Mononuclear cell (primary cell): Measurements from ENCODE around the gene VGLL1. TPM values are rescaled to one million over a fixed set of nuclear protein-coding genes. Genes with fewer than 3 reads are reported as not detected.

ENCODE experiments used
- H3K27me3 ChIP-seq: 2 replicates; pipeline ENCODE4 v1.6.0; 2011; ENCODE audit warnings: low read length, control low read depth; ENCODE audit not compliant: insufficient read depth
- H3K4me1 ChIP-seq: 2 replicates; pipeline ENCODE4 v1.5.1; 2011; ENCODE audit warnings: mild to moderate bottlenecking, low read length, control low read depth; ENCODE audit not compliant: insufficient read depth
- H3K4me3 ChIP-seq: 2 replicates; pipeline ENCODE4 v1.5.1; 2011; ENCODE audit warnings: mild to moderate bottlenecking, low read length, moderate library complexity
- H3K9me3 ChIP-seq: 2 replicates; pipeline ENCODE4 v1.5.1; 2011; ENCODE audit warnings: low read depth, mild to moderate bottlenecking, control low read depth, low read length
- total RNA-seq: library from RNA; depleted of rRNA; stranded (reverse); fragments of >200 nt; gene quantifications from one replicate; pipeline ENCODE4 v1.2.3, GENCODE V29; 2012

Gene VGLL1
- total RNA-seq, 1 donor, result not detected

DNA sequence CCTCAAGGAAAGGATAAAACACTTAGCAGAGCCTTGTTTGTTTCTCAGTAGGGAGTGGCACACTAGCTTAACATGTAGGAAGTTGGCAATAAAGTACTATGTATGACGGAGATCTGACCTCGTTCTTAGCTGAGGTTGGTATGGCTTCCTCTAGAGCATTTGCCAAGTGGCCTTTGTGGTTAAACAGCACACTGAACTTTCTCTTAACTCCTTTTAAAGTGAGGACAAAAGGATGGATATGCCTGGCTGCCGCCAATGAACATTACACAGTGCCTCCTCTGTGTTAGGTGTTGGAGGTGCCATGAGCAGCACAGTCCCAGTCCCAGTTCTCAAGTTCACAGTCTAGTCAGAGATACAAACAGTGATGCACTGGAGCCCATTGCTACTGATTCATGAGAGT lies 54.4 kb downstream of the VGLL1 start:
- Histone ChIP-seq H3K27me3 (no peaks in the 10 kb centered on the region), H3K9me3 (no peaks in the 10 kb centered on the region), H3K4me3 (no peak overlapping the region), H3K4me1 (peaks cover 22% of the 10 kb centered on the region)

DNA sequence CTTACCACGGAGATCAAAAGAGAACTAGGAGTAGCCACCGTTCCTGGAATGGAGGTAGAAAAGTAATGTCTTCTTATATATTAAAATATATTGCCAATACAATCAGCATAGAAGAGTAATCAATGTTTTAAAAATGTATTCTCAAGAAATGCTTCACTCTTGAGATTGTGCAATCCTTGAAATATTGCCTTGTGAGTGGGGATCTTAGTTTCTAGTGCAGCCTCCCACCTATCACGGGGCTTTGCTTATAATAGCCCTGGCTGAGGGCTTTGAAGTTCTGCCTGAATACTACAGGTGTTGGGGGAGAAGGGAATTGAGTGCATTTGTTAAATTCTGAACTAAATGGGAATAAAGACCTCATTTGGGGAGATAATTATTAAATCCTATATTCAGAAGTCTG lies 55.5 kb downstream of the VGLL1 start:
- no peaks in the 10 kb centered on the region for H3K9me3 ChIP-seq
- H3K4me1 ChIP-seq, result peaks cover 22% of the 10 kb centered on the region
- H3K27me3 ChIP-seq, result no peaks in the 10 kb centered on the region
- H3K4me3 ChIP-seq, result no peak overlapping the region

- Histone ChIP-seq H3K9me3 (no peaks in the 10 kb centered on the region), H3K4me1 (peaks cover 22% of the 10 kb centered on the region), H3K4me3 (no peak overlapping the region), H3K27me3 (no peaks in the 10 kb centered on the region)
Measured at GRCh38 chrX:136588036-136588435, 56.0 kb downstream of the VGLL1 start.

DNA sequence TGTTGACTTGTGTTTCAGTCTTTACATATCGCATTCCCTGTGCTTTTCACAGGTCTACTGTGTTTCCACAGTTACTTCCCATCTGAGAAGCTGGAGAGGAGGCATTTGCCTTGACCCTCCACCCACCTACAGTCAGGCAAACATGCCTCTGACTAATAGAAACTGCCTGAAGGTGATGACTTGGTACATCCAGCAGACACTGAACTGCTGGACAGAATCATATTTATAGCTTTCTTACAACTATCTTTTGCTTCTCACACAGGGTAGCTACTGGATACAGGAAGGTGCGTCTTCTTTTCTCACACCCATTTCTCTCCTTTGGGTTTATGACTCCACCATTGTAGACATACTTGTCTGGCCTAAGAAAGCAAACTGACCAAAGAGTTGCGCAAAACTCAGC lies 58.0 kb downstream of the VGLL1 start:
- H3K27me3 ChIP-seq, result no peaks in the 10 kb centered on the region
- no peak overlapping the region for H3K4me3 ChIP-seq
- H3K4me1 ChIP-seq, result peaks cover 22% of the 10 kb centered on the region
- no peaks in the 10 kb centered on the region for H3K9me3 ChIP-seq

- Histone ChIP-seq H3K4me3 (no peak overlapping the region), H3K27me3 (no peaks in the 10 kb centered on the region), H3K4me1 (no peaks in the 10 kb centered on the region), H3K9me3 (no peaks in the 10 kb centered on the region)
Measured at GRCh38 chrX:136597356-136597755, 65.3 kb downstream of the VGLL1 start.

- no peaks in the 10 kb centered on the region for H3K27me3 ChIP-seq
- H3K4me3 ChIP-seq, result no peak overlapping the region
- H3K9me3 ChIP-seq, result no peaks in the 10 kb centered on the region
Measured at GRCh38 chrX:136597954-136598353, 65.9 kb downstream of the VGLL1 start.

DNA sequence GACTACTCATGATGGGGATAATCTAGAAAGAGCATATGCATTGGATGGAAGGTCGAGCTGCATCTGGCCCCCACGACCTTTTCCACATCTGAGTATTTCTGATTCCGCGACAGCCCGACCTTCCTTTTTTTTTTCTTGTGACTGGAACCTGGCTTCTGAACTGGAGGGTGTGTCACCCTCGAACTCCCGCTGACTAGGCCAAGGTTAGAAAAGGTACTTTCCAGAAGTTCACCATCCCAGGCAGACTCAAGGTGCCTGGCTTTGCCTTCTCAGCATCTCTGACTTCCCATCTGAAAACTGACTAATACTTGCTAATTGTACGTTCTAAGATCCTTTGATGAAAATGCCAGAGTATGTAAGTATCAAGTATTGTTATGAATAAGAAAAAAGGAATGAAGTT lies 66.6 kb downstream of the VGLL1 start:
- Histone ChIP-seq H3K4me3 (no peak overlapping the region), H3K4me1 (no peaks in the 10 kb centered on the region), H3K9me3 (no peaks in the 10 kb centered on the region), H3K27me3 (no peaks in the 10 kb centered on the region)

More at GRCh38 chrX:136597954-136598353, 65.9 kb downstream of the VGLL1 start:
- H3K4me1 ChIP-seq, result no peaks in the 10 kb centered on the region

DNA sequence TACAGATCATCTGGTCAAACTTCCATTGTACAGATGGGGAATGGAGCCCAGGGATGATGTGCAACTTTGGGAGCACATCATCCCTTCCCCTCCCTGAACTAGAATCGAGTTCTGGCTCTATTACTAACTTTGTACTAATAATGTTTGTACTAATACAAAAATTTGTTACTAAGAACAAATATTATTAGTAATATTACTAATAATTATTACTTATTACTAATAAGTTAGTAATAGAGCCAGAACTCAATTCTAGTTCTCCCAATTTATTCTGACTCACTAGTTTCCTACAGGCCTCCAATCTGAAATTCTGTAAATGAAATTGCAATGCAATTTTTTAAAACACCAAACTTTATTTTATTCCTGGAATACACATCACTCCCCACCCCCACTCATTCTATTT lies 68.0 kb downstream of the VGLL1 start:
- no peak overlapping the region for H3K4me3 ChIP-seq
- H3K27me3 ChIP-seq, result no peaks in the 10 kb centered on the region
- no peaks in the 10 kb centered on the region for H3K4me1 ChIP-seq
- H3K9me3 ChIP-seq, result no peaks in the 10 kb centered on the region

Other genes starting within 250 kb of the VGLL1 start
- not detected for gene ADGRG4, start 231.3 kb upstream of the VGLL1 start, total RNA-seq
- not detected for gene BRS3, start 44.3 kb upstream of the VGLL1 start, total RNA-seq
- 21.1 TPM for gene HTATSF1, start 34.6 kb upstream of the VGLL1 start, total RNA-seq
- 18.4 TPM for gene CD40LG, start 115.9 kb downstream of the VGLL1 start, total RNA-seq
- 63.8 TPM for gene ARHGEF6, start 248.7 kb downstream of the VGLL1 start, total RNA-seq